Myocyte (in vitro differentiated cells): Measurements from ENCODE around the gene E2F4. TPM values are rescaled to one million over a fixed set of nuclear protein-coding genes. Genes with fewer than 3 reads are reported as not detected.
A peak's percentile ranks its signal among the peaks of the same experiment; 100 is the strongest.

Experiments
- DNase-seq: peaks from one replicate; pipeline ENCODE4 v3.0.0-alpha.2; 2012; ENCODE audit warnings: low read depth
- total RNA-seq: library from RNA; depleted of rRNA; stranded (reverse); fragments of >200 nt; gene quantifications from 2 replicates; pipeline ENCODE4 v1.2.3, GENCODE V29; 2014

E2F4 gene
- total RNA-seq, 1 donor from 2014 or later = 75.8 TPM

GRCh38 chr16:67190448-67191399 is 1.2 kb upstream of the E2F4 start:
- DNase-seq = no peak

DNA sequence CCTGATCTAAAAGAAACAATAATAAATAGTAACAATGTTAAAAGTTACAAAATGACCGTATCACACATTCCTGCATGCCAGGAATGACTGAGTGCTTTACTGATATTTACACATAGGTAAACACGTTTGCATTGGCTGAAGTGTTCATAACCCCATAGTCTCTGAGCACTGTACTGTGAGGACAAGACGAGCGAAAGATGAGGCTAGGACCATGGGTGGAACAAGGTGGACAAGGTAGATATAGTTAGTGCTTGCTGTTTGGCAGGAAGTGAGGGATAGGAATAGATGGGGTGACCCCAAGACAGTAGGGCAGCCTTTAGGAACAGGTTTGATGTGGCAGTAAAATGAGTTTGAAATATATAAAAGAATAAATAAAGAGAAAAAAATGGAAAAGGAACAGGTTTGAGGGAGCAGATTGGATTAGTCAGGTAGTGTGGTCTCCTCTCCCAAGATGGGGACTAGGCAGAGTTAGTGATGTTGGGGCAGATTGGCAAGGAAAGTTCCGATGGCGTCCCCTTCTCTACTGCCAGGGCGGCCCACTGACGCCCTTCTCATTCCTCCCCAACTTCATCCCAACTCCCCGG is 452 bp upstream of the E2F4 start:
- no peak for DNase-seq

- no peak for DNase-seq
These were observed 916 bp downstream of the E2F4 start for GRCh38 chr16:67192781-67193361.

DNA sequence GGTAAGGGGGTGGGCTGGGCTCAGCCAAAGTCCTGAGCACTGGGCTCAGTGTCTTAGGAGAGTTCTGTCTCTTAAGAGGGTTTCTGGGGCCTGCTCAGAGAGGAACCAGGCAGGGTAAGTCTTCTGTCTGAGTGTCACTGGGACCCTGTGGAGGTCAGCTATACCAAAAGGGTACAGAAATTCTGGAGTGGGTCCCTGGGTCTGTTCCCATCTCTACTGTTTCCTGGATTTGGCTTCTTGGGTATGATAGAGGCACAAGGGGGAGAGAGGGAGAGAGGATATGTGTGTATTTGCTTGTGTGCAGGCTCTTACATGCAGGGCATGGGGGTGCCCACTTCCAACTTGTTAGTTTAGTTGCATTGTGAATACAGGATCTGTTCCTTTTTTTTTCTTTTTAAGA is 1.6 kb downstream of the E2F4 start:
- DNase-seq = no peak

DNA sequence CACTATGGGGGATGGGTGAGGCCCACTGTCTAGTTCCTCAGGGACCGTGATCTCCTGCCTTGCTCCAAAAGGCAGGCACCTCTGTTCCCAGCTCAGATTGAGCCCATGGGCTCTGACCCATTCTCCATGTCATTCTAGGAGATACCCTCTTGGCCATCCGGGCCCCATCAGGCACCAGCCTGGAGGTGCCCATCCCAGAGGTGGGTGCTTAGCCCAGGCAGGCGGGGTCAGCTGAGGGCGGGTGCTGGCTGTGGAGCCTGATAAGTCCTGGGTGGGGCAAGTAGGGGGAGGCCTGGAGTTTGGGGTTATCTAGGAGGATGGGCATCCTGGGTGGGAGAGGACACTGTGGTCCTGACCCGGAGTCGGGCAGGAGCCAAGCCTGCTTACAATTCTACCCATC is 2.3 kb downstream of the E2F4 start:
- DNase-seq = no peak

GRCh38 chr16:67195676-67196075 is 3.7 kb downstream of the E2F4 start:
- DNase-seq = no peak

DNA sequence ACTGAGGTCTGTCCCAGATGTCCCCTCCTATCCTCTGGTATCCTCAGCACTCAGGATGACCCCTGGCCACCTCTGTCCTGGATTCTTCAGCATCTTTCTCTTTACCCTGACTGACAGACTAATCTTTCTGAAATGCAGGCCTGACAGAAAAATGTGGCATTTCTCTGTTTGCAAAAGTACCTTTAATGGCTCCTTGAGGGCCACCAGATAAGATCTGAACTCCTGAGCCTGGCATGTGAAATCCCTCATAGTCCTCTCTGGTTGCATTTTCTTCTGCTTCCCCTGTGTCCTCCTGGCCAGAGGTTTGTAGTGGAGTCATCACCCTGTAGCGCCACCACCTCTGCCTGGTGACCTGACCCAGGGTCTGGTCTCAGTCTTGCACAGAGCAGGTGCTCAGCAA is 4.9 kb downstream of the E2F4 start:
- no peak for DNase-seq

GRCh38 chr16:67197704-67198103 is 5.7 kb downstream of the E2F4 start:
- no peak for DNase-seq

GRCh38 chr16:67198238-67198734 is 6.3 kb downstream of the E2F4 start:
- DNase-seq = peak; percentile 41

DNA sequence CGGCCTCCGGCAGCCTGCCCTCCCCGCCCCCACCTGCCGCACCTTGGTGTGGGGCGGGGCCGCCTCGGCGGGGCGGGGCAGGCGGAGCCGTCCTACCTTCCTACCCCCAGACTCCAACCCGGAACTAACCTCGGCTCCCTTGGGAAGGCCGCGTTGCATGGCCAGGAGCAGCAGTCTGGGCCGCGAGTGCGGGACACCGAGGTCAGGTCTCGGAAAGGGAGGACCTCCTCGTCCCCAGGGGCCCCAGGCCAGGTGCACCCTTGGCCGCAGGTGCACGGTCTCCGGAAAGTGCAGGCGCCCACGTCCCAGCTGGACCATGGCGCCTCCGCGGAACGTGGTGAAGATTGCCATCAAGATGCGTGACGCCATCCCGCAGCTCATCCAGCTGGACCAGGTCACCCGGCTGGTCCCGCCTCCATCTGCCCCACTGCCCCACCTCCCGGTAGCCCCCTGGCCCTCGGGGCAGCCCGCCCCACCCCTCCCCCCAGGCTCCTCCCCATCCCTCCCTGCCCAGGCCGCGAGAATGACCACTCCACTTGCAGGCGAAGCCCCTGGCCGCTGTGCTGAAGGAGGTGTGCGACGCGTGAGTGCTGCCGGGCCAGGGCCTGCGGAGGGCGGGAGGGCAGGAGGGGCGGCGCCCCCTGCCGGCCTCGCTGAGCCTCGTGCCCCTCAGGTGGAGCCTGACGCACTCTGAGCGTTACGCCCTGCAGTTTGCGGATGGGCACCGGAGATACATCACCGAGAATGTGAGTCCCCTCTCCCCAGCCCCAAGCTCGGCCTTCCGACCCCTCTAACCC is 7.3 kb downstream of the E2F4 start, which contains the start of gene ELMO3:
Gene ELMO3, plus strand, starts transcription at position 121 of the 797 bp plus-strand sequence. Its CDS starts 196 bp downstream, at position 317.
- DNase-seq = no peak

DNA sequence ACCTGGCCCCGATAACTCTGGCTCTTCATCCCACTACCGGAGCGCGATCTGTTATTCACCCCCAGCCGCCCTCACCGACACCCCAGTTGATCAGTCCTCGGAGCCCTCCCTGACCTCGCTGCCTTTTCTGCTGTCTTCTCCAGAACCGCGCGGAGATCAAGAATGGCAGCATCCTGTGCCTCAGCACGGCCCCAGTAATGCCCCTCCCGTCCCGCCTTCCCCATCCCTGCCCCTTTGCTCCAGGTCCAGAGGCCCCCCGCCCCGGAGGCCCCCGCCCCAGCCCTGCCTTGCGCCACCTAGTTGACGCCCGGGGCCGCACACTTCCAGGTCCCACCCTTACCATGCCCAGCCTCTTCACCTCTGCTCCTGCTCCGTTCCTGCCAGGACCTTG is 7.8 kb downstream of the E2F4 start:
- DNase-seq = no peak

DNA sequence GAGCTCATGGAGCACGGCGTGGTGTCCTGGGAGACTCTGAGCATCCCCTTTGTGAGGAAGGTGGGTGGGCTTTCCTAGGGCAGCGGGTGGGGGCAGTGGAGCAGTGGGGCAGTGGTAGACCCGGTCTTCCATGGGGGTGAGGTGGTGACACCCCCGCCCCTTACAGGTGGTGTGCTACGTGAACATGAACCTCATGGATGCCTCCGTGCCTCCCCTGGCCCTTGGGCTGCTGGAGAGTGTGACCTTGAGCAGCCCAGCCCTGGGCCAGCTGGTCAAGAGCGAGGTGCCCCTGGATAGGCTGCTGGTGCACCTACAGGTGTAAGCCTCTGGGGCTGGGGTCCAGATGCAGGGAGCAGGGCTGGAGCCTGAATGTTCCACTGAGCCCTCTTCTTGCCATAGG is 8.5 kb downstream of the E2F4 start:
- DNase-seq = no peak

- no peak for DNase-seq
These were observed 9.7 kb downstream of the E2F4 start for GRCh38 chr16:67201411-67202345.

DNA sequence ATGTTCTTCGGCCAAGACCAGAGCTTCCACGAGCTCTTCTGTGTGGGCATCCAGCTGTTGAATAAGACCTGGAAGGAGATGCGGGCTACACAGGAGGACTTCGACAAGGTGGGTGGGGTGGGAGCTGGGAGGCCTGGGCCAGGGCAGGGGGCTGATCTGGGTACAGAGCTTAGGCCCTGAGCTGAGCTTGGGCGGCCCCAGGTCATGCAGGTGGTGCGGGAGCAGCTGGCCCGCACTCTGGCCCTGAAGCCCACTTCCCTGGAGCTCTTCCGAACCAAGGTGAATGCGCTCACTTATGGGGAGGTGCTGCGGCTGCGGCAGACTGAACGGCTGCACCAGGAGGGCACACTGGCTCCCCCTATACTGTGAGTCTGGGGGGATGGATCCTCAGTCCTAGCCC is 10.5 kb downstream of the E2F4 start:
- no peak for DNase-seq

DNA sequence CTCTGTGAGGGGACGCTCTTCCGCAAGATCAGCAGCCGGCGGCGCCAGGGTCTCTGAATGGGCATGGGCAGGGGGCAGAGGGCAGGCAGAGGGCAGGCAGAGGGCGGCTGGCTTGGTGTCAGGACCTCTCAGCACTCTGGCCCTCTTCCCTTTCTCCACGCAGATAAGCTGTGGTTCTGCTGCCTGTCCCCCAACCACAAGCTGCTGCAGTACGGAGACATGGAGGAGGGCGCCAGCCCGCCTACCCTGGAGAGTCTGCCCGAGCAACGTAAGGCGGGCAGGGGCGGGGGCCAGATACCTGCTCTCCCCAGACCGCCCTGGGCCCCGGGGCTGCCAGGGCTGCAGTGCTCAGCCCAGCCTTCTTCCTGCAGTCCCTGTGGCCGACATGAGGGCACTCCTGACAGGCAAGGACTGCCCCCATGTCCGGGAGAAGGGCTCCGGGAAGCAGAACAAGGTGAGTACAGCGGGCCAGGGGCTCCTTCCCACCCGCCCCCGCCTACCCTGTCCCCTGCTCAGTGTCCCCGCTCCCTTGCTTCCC is 11.1 kb downstream of the E2F4 start:
- DNase-seq = no peak

GRCh38 chr16:67204076-67204475 is 12.1 kb downstream of the E2F4 start:
- DNase-seq = no peak

GRCh38 chr16:67206129-67206837 is 14.3 kb downstream of the E2F4 start:
- DNase-seq = no peak

GRCh38 chr16:67206838-67207248 is 14.9 kb downstream of the E2F4 start:
- no peak for DNase-seq
